ENCODE data around the gene MICA. TPM values are rescaled to one million over a fixed set of nuclear protein-coding genes. Genes with fewer than 3 reads are reported as not detected.
A peak's percentile ranks its signal among the peaks of the same experiment; 100 is the strongest.
"Not testable (repeated sequence)": the region's sequence is repeated elsewhere in the genome, so short reads cannot be mapped to it uniquely, and the experiment has no call there.

Gene MICA
- total RNA-seq, 2 donors from 2014 or later, result 16.5 to 20.5 TPM

DNA sequence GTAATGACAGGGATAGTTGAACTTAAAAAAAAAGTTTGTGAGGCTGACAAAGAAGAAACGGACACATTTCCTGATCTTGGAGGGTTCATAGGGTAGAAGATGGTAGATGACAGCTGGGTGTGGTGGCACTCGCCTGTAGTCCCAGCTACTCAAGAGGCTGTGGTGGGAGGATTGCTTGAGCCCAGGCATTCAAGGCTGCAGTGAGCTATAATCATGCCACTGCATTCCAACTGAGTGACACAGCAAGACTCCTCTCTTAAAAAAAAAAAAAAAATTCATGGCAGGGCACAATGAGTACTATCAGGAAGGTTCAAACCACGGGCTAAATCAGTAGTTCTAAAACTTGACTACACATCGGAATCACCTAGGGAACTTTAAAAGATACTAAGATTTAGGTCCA is 2.0 kb upstream of the MICA start:
- intact Hi-C loops (cut with DNase I), result no loop called here
- no peak for DNase-seq (ENCODE audit: low spot score)

DNA sequence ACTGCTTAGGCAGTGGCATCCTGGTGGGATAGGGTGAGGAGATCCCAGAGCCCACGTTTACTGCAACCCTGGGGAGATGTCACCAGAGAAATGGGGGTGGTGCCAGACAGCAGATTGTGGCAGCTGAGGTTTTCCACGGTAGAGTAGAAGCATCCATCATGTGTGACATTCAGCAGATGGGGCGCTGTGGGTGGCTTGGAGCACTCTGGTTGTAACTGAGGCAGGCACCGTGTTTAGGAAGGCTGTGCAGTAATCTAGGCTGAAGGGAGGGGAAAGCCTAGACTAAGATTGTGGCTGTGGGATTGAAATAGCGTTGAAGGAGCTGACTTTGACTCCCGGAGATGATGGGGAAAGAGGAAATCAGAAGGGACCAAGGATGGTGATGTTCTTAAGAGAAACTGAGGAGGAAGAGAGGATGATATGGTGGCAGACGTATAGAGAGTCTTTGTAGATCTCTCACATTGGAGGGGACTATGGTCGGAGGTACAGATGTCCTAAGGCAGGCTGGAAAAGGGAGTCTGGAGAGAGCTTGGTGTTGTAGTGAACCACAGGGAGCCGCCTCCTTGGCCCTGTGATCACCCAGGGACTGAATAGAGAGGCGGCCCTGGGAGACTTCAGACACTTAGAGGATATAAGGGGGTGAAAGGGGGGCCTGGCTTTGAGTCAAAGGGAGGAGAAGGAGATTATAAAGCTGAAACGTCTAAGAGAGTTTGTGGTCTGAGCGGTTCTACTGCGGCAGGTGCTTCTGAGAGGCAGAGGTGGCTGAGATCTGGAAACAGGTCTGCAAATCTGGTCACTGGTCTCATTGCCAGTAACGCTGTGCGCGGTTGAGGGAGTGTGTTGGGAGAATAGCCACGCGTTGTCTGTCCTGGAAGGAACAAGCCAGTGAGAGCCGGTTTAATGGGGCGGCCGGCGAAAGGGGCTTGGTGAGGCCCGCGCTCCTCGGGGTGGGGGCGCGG is 792 bp upstream of the MICA start:
- DNase-seq (ENCODE audit: low spot score), result peak; percentile 84
- intact Hi-C loops (cut with DNase I), result no loop called here

DNA sequence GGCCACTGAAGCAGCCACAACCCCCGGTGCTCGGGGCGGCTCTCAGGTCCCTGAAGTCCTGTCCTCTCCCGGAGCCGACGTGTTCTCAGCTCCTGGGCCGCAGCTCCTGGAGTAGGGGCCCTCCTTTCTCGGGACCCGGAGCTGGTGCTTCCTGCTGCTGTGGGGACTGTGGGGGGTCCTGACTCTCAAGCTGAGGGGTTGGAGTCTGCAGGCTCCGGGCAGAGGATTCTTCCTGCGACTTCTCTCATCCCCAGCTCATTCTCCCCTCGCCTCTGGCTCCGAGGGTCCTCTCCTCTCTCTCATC is 618 bp downstream of the MICA start:
- DNase-seq (ENCODE audit: low spot score); intact Hi-C loops (cut with DNase I): not testable (repeated sequence)

DNA sequence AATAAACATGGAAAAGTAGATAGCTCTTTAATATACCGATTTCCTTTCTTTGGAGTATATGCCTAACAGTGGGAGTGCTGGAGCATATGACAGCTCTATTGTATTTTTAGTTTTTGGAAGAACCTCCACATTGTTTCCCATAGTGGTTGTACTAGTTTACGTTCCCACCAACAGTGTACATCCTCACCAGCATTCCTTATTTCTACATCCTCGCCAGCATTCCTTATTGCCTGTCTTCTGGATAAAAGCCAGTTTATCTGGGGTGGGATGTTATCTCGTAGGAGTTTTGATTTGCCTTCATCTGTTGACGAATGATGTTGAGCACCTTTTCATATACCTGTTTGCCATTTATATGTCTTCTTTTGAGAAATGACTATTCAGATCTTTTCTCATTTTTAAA is 2.6 kb downstream of the MICA start:
- intact Hi-C loops (cut with DNase I), result no loop called here
- no peak for DNase-seq (ENCODE audit: low spot score)

DNA sequence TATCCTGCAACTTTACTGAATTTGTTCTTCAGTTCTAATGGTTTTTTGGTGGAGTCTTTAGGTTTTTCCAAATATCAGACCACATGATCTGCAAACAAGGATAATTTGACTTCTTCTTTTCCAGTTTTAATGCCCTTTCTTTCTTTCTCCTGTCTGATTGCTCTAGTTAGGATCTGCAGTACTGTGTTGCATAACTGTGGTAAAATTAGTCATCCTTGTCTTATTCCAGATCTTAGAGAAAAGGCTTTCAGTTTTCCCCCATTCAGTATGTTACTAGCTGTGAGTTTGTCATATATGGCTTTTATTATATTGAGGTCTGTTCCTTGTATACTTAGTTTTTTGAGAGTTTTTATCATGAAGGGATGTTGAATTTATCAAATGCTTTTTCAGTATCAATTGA is 4.3 kb downstream of the MICA start:
- intact Hi-C loops (cut with DNase I), result no loop called here

DNA sequence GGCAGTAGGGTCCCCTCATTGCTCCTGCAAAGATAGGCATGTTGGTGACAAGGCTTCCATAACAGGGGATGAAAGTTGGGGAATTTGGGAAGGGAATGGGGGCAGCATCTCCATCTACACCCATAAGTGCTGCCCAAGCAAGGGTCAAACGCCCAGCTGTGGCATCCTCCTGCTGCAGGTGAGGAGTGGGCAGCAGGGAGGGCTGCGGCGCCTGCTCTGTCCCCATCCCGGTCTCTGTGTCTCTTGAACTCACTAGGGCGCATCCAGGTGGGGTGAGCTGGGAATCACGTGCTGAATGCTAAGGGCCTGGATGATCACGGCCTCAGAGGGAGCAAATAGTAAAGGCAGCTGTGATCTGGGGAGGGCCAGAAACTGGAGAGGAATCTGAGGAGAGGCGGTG is 9.1 kb downstream of the MICA start:
- no peak for DNase-seq (ENCODE audit: low spot score)
- intact Hi-C loops (cut with DNase I), result loop anchor here in 1 of 2 donors (10.0 kb wide), 1 partner anchor 668 kb away; the partner anchor contains the start of genes FLOT1 and IER3

More for the DNA sequence above, 4.3 kb downstream of the MICA start:
- DNase-seq (ENCODE audit: low spot score), result no peak

DNA sequence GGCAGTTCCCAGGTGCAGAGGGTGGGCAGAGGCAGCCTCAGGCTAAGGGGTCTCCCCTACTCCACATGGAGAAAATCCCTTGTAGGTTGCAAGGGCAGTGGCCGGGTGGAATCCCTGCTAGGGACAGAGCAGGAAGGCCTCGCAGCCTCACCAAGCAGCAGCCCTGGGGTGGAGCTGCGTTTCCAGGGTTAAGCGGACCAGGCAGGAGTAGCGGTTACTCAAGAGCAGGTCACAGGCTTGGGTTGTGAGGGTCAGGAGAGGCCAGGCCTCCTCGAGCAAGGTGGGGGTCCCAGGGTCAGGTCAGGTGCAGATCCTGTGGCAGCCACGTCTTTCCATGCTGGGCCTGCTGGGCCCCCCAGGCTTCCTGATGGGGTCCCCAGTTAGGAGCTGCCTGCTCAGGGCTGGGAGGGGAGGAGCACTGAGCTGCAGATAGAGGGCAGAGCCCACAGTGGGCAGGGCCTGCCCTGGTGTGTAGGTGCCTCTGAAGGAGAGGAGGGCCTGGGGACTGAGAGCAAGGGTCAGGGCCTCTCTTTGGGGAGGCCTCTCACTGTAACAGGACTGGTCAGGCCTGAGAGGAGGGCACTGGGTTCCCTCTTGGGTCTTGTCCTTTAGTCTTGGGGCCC is 10.9 kb downstream of the MICA start:
- not testable (repeated sequence) for DNase-seq (ENCODE audit: low spot score)

DNA sequence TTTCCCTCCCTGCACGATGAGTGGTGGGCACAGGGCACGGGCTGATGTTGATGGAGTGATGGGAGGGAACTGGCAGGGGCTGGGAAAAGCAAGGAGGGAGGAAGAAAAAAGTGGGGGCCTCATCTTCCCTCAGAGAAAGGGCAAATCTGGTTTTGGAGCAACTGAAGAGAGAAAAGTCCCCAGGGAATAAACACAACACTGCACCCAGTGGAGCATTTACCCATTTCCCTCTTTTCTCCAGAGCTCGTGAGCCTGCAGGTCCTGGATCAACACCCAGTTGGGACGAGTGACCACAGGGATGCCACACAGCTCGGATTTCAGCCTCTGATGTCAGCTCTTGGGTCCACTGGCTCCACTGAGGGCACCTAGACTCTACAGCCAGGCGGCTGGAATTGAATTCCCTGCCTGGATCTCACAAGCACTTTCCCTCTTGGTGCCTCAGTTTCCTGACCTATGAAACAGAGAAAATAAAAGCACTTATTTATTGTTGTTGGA is 11.4 kb downstream of the MICA start:
- no peak for DNase-seq (ENCODE audit: low spot score)
- intact Hi-C loops (cut with DNase I), result loop anchor here in 1 of 2 donors (10.0 kb wide), 1 partner anchor 670 kb away; the partner anchor contains the start of genes FLOT1 and IER3

More for the DNA sequence above, 10.9 kb downstream of the MICA start:
- intact Hi-C loops (cut with DNase I), result loop anchor here in 1 of 2 donors (10.0 kb wide), 1 partner anchor 669 kb away; the partner anchor contains the start of genes FLOT1 and IER3

DNA sequence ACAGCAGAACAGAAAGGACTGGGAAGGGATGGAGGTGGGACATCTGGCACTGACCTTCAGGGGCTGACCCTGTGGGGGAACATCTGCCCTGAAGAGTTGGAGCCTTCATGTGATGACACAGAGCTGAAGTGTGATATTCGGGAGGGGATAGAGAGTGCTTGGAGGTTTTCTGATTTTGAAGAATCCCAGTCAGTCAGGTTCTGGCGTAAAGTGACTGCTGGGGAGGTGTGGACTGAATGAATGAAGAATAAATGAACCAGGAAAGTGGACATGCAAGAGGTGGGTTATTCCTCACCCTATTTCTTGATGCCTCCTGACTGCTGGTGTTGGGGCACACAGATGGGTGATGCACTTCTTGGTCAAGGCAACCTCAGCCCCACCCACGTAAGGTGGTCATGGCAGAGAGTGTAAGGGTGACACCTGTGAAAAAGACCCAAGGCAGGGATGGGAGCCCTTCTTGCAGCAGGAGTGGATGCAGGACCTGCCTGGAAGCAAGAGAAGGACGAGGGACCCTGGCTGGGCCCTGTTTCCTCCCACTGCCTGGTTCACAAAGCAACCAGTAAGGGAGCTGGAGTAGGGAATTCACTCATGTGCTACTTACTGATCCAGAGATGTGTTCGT is 13.1 kb downstream of the MICA start:
- intact Hi-C loops (cut with DNase I), result loop anchor here in 1 of 2 donors (10.0 kb wide), 1 partner anchor 672 kb away; the partner anchor contains the start of genes FLOT1 and IER3
- DNase-seq (ENCODE audit: low spot score), result no peak

DNA sequence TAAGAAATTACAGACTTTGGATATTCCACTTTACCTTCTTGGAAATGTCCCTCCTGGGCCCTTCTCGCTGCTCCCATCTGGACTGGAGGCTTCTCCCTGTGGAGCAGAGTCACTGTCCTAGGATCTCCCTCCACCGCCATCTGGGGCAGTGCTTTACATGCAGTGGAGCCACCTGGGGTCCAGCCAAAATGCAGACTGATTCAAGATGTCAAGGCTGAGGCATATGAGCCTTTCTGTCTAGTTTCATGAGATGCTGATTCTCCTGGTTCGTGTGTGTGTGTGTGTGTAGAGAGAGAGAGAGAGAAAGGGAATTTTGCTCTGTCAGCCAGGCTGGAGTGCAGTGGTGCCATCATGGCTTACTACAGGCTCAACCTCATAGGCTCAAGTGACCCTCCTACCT is 14.9 kb downstream of the MICA start:
- no peak for DNase-seq (ENCODE audit: low spot score)
- intact Hi-C loops (cut with DNase I), result loop anchor here in 1 of 2 donors (10.0 kb wide), 1 partner anchor 673 kb away; the partner anchor contains the start of genes FLOT1 and IER3

DNA sequence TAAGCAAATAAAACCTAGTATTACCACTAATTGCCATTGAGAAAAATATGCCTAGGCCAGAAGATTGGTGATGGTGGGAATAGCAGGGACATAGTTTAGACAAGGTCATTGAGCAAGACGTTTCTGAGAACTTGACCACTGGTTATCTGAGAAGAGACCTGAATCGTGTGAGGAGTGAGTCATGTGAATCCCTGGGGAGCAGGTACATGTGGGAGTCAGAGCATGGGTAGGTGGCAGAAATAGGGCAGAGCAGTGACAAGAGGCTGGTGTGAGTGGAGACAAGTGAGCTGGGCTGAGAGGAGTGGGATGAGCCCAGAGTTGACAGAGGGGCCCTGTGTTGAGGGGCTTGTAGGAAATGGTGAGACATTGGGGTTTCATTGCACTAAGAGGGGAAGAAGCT is 16.4 kb downstream of the MICA start:
- no peak for DNase-seq (ENCODE audit: low spot score)
- intact Hi-C loops (cut with DNase I), result loop anchor here in 1 of 2 donors (2.0 to 10.0 kb wide), 2 partner anchors 61 to 675 kb away; partner anchors contain the start of genes FLOT1 and IER3

DNA sequence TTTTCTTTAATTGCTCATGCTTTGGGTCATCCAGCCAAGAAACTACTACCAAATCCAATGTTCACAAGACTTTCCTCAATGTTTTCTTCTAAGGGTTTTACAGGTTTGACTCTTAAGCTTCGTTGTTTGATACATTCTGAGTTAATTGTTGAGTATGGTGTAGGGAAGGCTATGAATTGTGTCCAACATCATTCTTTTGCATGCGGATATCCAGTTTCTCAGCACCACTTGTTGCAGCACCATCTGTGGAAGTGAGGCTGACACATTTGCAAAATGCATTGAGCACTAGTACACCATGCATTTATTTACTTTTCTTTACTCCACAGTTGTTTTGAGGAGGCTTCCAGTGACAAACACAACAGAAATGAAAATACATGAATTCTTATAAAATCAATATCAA is 17.2 kb downstream of the MICA start:
- intact Hi-C loops (cut with DNase I), result loop anchor here in 1 of 2 donors (2.0 kb wide), 1 partner anchor 60 kb away; no protein-coding TSS in a partner anchor
- DNase-seq (ENCODE audit: low spot score), result no peak

DNA sequence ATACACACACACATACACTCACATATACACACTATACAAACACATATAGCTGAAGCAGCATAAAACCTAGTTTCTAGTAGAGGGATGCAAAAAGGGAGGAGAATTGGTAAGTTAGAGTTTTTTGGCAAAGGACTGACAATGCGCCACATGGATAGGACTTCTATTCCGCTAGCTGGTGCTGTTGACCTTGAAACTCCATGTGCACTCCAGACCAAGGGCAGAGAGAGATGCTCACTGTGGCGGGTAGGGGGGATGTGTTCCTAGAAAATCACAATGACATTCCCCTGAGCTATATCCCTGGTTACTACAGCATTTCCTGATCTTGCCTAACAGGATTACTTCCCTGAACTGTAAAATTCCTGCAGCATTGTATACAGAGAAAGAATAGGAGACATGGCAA is 19.2 kb downstream of the MICA start:
- no peak for DNase-seq (ENCODE audit: low spot score)
- intact Hi-C loops (cut with DNase I), result no loop called here

DNA sequence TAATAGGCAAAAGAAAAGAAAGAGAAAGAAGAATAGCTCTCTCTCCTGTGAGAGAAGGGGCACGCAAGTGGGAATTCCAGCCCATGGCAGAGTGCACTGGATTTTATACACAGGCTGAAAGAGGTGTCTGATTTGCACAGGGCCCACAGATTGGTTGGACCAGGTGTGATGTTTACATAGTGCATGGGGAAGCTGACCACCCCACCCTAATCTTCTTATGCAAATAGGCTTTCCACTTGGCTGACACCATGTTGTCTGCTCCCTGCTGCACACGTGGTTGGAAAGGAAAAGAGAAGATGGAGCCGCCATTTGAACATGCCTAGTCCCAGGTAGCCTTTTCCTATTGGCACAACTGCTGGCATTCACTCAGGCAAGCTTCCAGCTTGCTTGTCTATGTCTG is 20.2 kb downstream of the MICA start:
- intact Hi-C loops (cut with DNase I), result no loop called here
- no peak for DNase-seq (ENCODE audit: low spot score)

DNA sequence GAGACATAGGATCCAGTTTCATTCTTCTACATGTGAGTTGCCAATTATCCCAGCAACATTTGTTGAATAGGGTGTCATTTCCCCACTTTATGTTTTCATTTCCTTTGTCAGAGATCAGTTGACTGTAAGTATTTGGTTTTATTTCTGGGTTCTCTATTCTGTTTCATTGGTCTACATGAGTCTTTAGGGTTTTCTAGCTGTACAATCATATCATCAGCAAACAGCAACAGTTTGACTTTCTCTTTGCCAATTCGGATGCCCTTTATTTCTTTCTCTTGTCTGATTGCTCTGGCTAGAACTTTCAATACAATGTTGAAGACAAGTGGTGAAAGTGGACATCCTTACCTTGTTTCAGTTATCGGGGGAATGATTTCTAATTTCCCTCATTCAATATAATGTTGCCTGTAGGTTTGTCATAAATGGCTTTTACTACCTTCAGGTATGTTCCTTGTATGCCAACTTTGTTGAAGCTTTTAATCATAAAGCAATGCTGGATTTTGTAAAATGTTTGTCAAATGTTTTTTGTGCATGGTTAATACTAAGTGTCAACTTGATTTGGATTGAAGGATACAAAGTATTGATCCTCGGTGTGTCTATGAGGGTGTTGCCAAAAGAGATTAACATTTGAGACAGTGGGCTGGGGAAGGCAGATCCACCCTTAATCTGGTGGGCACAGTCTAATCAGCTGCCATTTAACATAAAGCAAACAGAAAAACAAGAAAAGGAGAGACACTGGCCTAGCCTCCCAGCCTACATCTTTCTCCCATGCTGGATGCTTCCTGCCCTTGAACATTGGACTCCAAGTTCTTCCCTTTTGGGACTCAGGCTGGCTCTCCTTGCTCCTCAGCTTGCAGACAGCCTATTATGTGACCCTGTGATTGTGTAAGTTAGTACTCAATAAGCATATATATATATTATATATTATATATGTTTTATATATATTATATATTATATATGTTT is 23.3 kb downstream of the MICA start:
- DNase-seq (ENCODE audit: low spot score), result no peak
- intact Hi-C loops (cut with DNase I), result no loop called here

DNA sequence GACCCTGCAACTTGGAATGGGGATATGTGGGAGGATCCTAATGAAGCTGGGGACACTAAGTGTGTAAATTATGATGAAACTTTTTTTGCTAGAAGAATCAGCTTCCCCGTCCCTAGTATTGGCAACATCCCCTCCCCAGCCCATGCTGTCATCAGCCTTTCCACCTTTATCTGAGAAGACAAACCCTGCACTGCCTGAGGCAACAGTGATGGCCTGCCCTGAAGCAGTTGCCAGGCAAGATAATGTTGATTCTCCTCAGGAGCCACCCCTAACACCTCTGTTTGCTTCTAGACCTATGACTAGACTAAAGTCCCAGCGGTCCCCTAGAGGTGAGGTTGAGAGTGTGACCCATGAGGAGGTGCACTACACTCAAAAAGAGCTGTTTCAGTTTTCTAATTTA is 27.1 kb downstream of the MICA start:
- intact Hi-C loops (cut with DNase I), result no loop called here

DNA sequence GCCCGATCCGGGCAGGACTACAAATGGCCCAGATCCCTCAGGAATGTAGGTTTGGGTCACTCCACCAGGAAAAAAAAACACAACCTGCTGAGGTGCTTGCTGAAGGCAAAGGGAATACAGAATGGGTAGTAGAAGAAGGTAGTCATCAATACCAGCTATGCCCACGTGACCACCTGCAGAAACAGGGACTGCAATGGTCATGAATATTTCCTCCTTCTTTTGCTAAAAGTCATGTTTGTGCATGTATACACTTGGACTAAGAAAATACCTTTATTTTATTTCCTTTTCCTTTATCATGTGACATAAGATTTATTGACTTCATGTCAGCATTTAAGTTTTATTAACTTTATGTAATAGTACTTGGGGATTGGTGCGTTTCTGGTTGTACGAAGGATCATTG is 31.7 kb downstream of the MICA start:
- intact Hi-C loops (cut with DNase I); DNase-seq (ENCODE audit: low spot score): not testable (repeated sequence)

More for the DNA sequence above, 27.1 kb downstream of the MICA start:
- DNase-seq (ENCODE audit: low spot score), result no peak

DNA sequence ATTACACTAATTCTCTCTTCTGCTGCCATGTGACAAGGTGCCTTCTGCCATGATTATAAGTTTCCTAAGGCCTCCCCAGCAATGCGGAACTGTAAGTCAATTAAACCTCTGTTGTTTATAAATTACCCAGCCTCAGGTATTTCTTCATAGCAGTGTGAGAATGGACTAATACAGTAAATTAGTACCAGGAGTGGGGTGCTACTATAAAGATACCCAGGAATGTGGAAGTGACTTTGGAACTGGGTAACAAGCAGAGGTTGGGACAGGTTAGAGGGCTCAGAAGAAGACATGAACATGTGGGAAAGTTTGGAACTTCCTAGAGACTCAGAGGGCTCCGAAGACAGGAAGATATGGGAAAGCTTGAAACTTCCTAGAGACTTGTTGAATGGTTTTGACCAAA is 34.8 kb downstream of the MICA start:
- DNase-seq (ENCODE audit: low spot score), result no peak
- intact Hi-C loops (cut with DNase I), result no loop called here

Data from posterior vena cava (tissue), 2 donors.